Stimulated activated effector memory CD8-positive, alpha-beta T cell treated with anti-CD3 and anti-CD28 coated beads, Interleukin-12 subunit alpha, Interleukin-12 subunit beta, amount 100 ng/mL, for 72 hours (primary cell): ENCODE results near the gene SMYD3.
A peak's percentile ranks its signal among the peaks of the same experiment; 100 is the strongest.

Experiments
- ATAC-seq: fragments of 150-1000 bp; cut with Tn5 transposase; 2 replicates; pipeline ENCODE4 v1.10.0; 2021
- DNase-seq, 2 donors: peaks; one replicate each; pipeline ENCODE4 v3.0.0; 2021 to 2022; ENCODE audit warnings: low spot score in 2 of 2
- H3K27ac Mint-ChIP-seq: one replicate; pipeline ENCODE4 v1.8.0; 2022; ENCODE audit warnings: mild to moderate bottlenecking, mixed read lengths
- H3K36me3 Mint-ChIP-seq: one replicate; pipeline ENCODE4 v1.8.0; 2022; ENCODE audit warnings: mild to moderate bottlenecking, mixed read lengths
- H3K4me1 Mint-ChIP-seq: one replicate; pipeline ENCODE4 v1.8.0; 2022; ENCODE audit warnings: mixed read lengths
- H3K4me3 Mint-ChIP-seq: one replicate; pipeline ENCODE4 v1.8.0; 2022; ENCODE audit warnings: mild to moderate bottlenecking, mixed read lengths
- H3K9me3 Mint-ChIP-seq: one replicate; pipeline ENCODE4 v1.8.0; 2022; ENCODE audit warnings: mixed read lengths

SMYD3 gene

DNA sequence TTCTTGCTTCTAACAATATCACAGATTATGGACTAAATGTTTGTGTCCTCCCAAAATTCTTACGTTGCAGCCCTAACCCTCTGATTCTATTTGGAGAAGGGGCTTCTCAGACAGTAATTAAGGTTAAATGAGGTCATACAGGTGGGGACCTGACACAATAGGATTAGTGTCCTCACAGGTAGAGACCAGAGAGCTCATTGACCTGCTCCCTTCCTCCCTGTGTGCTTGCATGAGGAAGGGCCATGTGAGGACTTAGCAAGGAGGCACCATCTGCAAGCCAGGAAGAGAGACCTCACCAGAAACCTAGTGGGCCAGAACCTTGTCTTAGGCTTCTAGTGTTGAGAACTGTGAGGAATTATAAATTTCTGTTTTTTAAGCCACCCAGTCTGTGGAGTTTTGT lies 322.6 kb downstream of the SMYD3 start:
- no peak overlapping the region for H3K27ac Mint-ChIP-seq
- peaks cover 6% of the 10 kb centered on the region for H3K4me1 Mint-ChIP-seq
- ATAC-seq: no peak
- H3K36me3 Mint-ChIP-seq: no peaks in the 10 kb centered on the region
- no peak overlapping the region for H3K4me3 Mint-ChIP-seq
- DNase-seq: no peak
- no peaks in the 10 kb centered on the region for H3K9me3 Mint-ChIP-seq

DNA sequence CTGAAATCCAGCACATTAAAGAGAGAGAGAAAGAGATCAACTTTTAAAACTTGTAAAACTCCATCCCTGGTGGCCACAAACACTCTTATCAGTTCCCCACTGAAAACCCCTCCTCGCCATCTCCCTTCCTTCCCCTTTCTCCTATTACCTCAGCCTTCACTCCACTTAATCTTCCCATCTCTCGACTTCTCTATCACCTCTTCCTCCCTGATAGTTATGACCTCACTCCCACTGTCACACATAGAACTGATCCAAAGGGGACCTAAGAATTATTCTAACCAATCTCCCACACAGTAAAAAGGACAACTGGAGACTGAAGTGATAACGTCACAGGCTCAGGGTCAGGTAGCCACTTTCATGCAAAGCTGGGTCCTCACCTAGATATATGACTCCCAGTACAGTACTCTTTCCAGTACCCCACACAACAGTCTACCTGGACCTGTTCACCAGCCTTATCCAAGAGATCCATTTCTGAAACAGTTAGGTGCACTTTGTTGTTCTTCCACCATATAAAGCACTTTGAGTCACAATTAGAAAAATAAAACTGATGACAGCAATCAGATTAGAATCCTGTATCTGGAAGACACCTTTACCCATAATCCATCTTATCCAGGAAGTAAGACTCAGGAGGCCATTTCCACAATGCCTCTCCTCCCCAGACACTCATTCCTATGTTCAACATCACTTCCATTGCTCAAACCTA lies 324.8 kb downstream of the SMYD3 start:
- peaks cover 6% of the 10 kb centered on the region for H3K4me1 Mint-ChIP-seq
- H3K27ac Mint-ChIP-seq: no peak overlapping the region
- H3K4me3 Mint-ChIP-seq: no peak overlapping the region
- H3K9me3 Mint-ChIP-seq: no peaks in the 10 kb centered on the region
- no peaks in the 10 kb centered on the region for H3K36me3 Mint-ChIP-seq
- ATAC-seq: no peak
- no peak for DNase-seq

DNA sequence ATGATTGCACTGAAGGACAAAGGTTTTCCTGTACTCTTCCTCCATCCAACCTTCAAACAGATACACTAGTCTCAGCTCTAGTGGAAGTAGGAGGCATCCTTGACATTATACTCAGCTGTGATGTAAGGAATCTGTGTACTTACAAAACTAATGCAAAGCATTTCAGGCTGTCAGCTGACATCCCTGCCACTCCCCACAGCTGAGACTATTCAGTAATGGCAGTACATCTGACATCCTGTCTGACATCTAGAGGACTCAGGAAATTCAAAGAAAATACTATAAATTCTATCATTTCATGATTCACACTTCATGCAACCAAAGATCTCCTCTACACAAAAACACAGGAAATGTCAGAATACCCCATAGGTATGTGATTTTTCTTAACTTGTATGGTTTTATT lies 325.8 kb downstream of the SMYD3 start:
- no peak for DNase-seq
- H3K36me3 Mint-ChIP-seq: no peaks in the 10 kb centered on the region
- peak overlapping the region; percentile 10 for H3K27ac Mint-ChIP-seq
- H3K4me1 Mint-ChIP-seq: peaks cover 6% of the 10 kb centered on the region
- ATAC-seq: no peak
- H3K4me3 Mint-ChIP-seq: no peak overlapping the region
- H3K9me3 Mint-ChIP-seq: no peaks in the 10 kb centered on the region

DNA sequence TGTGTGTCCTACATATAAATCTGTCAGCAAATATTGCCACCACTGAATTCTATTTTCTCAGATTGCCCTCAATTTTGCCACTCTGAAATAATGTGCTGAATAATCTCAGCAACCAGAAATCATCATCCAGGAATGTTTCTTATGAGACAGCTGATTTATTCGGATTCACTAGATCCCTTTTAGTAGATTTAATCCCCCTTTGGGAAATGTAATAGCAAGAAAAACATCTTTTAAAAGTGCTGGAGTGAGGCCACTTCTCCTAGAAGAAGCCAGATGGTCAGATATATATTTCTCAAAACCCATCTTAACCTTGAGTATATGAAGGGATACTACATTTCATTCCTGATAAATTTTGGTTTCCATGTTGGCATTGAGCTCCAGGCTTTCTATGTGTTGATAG lies 327.7 kb downstream of the SMYD3 start:
- no peaks in the 10 kb centered on the region for H3K9me3 Mint-ChIP-seq
- no peak overlapping the region for H3K27ac Mint-ChIP-seq
- no peaks in the 10 kb centered on the region for H3K36me3 Mint-ChIP-seq
- DNase-seq: no peak
- ATAC-seq: no peak
- H3K4me3 Mint-ChIP-seq: no peak overlapping the region
- peaks cover 6% of the 10 kb centered on the region for H3K4me1 Mint-ChIP-seq

DNA sequence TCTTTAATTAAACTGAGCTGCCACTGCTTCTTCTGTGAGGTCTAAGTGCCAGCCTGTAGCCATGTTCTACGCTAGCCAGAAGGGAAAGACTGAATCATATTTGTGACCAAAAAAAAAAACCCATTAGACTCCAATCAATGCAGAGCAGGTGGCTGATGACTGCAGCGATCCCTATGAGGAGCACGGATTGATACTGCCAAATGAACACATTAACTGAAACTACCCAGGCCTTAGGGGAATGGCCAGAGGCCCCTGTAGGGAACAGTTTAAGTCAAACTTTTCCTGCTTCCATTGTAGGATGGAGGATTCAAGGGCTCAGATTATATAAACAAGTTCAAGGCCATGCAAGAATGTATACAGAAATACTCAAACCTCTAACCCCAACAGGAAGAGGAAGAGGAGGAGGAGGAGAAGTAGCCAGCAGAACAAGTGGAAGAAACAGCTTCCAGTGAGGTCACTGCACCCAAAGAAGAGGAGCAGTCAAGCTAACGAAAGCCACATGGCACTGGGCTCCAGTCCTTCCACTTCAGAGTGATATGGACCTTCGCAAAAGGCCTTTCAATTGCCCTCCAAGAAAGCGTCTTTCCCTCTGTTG lies 328.3 kb downstream of the SMYD3 start:
- DNase-seq (no peak), ATAC-seq (no peak)
- Mint-ChIP-seq H3K36me3 (no peaks in the 10 kb centered on the region), H3K4me3 (no peak overlapping the region), H3K27ac (no peak overlapping the region), H3K4me1 (peaks cover 6% of the 10 kb centered on the region), H3K9me3 (no peaks in the 10 kb centered on the region)

DNA sequence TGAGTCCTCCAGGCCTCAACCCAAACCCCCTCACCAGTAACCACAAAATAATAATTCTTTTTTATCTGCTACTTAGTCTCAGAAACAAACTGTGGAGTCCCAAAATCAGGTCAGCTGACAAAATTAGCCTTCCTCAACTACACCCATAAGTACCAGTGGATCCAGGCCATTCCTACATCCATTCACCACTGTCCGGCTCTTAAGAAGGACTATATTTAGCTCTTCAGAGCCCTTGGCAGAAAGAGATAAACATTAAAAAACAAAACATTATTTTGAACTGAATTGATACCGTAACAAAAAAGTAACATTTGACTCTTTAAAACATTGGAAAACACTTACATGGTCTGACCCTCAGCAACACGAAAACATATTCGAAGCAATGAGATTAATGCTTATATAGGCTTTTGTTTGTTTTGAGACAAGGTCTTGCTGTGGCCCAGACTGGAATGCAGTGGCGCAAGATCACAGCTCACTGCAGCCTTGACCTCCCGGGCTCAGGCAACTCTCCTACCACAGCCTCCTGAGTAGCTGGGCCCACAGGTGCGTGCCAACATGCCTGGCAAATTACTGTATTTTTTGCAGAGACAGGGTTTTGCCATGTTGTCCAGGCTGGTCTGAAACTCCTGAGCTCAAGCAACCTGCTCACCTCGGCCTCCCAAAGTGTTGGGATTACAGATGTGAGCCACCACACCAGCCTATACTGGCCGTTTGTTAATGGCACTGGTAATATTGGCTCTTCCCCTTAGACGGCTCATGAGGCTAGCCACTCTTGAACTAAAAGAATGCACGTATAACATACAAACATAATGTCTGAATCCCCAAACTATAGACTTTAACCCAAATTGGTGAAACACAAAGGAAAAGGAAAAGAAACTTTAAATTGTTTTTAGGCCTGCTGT lies 330.7 kb downstream of the SMYD3 start:
- Mint-ChIP-seq H3K4me1 (no peaks in the 10 kb centered on the region), H3K36me3 (no peaks in the 10 kb centered on the region), H3K9me3 (peaks cover 3% of the 10 kb centered on the region), H3K4me3 (no peak overlapping the region), H3K27ac (no peak overlapping the region)
- ATAC-seq: no peak
- DNase-seq: no peak

DNA sequence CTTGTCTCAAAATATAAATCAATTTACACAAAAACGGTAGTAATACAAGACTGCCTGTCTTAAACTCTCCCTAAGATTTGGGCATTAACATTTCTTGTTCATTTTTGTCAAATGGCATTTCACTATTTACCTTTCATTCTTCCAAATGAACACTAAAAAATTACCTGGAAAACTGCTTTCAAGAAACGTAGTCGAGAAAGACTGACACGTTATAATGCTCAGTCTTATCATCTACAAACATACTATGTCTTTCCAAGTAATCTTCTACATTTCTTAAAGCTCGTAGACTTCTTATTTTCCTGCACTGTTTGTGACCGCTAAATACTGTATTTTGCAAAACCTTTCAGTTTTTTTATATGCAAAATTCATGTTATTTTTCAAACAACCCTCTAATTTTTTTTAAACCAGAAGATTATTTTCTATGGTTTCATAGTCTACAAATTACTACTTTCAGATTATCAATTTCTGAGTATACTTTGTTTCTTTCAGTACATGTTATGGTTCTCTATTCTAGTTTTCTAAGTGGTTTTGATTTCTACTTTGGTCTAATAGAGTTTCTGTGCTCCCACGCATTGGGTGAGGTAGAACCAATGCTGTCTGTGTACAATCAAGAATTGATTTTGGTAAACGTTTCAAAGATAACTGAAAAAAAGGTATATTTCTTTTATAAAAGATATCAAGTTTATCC lies 336.4 kb downstream of the SMYD3 start:
- ATAC-seq (no peak), DNase-seq (no peak)
- peaks cover 3% of the 10 kb centered on the region for H3K9me3 Mint-ChIP-seq
- no peak overlapping the region for H3K4me3 Mint-ChIP-seq
- H3K4me1 Mint-ChIP-seq: no peaks in the 10 kb centered on the region
- no peaks in the 10 kb centered on the region for H3K36me3 Mint-ChIP-seq
- no peak overlapping the region for H3K27ac Mint-ChIP-seq

DNA sequence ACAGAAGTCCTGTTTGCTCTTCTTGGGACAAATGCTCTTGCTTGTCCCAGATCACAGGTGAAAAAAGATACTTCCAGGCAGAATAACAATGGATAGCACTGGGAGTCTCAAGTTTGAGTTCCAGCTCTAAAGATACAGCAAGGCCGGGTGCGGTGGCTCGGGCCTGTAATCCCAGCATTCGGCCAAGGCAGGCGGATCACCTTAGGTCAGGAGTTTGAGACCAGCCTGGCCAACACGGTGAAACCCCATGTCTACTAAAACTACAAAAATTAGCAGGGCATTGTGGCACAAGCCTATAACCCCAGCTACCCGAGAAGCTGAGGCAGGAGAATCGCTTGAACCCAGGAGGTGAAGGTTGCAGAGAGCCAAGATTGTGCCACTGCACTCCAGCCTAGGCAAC lies 337.6 kb downstream of the SMYD3 start:
- DNase-seq (no peak), ATAC-seq (no peak)
- Mint-ChIP-seq H3K9me3 (peaks cover 3% of the 10 kb centered on the region), H3K4me3 (no peak overlapping the region), H3K36me3 (no peaks in the 10 kb centered on the region), H3K4me1 (no peaks in the 10 kb centered on the region), H3K27ac (no peak overlapping the region)

DNA sequence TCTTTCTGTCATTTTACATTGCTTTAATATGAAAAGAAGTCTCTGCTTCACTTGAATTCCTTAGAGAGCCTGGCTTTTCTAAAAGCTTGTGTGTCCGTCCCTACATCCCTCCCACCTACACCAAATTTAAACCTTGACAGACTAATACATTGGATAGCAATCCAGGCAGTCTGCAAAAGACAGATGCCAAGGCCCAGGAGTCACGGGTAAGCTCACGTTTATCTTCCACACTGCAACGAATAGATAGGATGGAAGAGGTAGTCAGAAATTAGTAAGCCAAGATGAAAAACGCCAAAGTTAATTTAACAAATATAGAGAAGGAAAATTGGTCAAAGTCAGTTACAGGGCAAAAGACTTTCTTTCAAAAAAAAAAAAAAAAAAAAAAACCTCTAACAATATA lies 338.1 kb downstream of the SMYD3 start:
- no peak overlapping the region for H3K27ac Mint-ChIP-seq
- H3K36me3 Mint-ChIP-seq: no peaks in the 10 kb centered on the region
- ATAC-seq (no peak), DNase-seq (no peak)
- peaks cover 3% of the 10 kb centered on the region for H3K9me3 Mint-ChIP-seq
- H3K4me1 Mint-ChIP-seq: no peaks in the 10 kb centered on the region
- H3K4me3 Mint-ChIP-seq: no peak overlapping the region

DNA sequence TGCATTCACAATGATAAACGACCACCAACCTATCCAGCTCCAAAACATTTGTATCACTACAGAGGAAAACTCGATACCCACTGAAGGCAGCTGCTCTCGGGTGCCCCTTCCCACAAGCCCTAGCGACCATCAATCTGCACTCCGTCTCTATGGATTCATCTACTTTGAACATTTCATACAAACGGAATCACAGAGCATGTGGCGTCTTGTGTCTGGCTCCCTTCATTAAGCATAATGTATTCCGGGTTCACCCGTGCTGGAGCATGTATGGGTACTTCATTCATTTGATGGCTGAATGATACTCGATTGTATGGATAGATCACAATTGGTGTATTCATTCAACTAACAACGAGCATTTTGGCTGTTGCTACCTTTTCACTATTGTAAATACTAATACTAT lies 340.2 kb downstream of the SMYD3 start:
- H3K36me3 Mint-ChIP-seq: no peaks in the 10 kb centered on the region
- ATAC-seq: no peak
- H3K9me3 Mint-ChIP-seq: no peaks in the 10 kb centered on the region

DNA sequence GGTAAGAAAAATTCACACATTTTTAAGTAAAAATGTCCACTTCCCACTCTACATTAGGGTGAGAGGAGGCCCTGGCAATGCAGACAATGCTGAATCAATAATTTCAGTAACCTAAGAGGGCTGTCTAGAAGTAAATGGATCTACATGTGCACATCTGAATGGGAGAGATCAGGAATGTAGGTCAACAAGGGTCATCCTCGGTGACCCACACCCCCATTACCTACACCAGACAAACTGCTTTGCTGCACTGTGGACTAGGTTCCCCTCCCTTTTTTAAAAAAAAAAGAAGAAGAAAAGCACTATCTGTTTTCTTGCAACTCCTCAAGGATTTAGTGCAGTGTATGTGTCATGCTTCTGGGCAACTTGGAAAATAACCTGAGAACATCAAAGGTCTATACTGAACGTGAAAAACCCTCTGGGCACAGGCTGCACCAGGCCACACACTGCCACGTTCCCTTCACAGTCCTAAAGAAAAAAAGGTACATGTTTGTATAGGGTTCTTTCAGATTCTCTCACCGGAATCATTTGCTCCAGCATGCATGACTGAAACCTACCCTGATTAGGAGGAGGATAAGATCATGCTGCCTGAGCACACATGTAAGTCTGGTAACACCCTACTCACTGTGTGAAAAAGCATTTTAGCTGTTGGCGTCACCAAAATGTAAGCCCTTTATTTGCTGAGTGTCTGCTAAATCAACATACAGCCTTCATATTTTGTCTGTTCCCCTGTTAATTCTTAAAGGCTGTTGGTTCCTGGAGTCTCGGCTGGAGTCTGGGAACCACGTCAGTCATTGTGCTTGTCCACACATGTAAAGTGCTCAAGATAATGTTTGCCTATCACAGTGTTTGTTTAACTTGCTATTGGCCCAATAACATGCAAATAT lies 341.0 kb downstream of the SMYD3 start:
- Mint-ChIP-seq H3K9me3 (no peaks in the 10 kb centered on the region), H3K36me3 (no peaks in the 10 kb centered on the region), H3K27ac (no peak overlapping the region), H3K4me1 (no peaks in the 10 kb centered on the region), H3K4me3 (no peak overlapping the region)
- DNase-seq (no peak), ATAC-seq (no peak)

More for the DNA sequence above, 340.2 kb downstream of the SMYD3 start:
- Mint-ChIP-seq H3K27ac (no peak overlapping the region), H3K4me3 (no peak overlapping the region), H3K4me1 (no peaks in the 10 kb centered on the region)
- DNase-seq: no peak

DNA sequence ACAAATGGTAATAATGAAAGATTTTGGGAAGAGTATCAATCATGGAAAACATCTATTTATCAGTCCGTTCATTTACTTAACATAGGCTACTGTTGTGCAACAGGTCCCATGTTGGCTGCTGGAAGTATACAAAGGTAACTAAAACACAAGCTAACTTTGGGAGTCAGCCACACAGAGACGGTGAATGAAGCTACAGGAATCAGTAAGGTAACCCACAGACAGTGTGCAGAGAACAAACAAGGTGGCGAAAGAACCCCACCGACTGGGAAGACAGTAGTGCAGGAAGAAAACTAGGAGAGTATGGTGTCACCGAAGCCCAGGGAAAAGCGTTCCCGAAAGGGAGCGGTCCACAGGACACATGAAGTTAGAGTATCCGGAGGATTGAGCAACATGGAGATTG lies 342.3 kb downstream of the SMYD3 start:
- H3K27ac Mint-ChIP-seq: no peak overlapping the region
- H3K36me3 Mint-ChIP-seq: no peaks in the 10 kb centered on the region
- ATAC-seq (no peak), DNase-seq (no peak)
- no peaks in the 10 kb centered on the region for H3K9me3 Mint-ChIP-seq
- H3K4me3 Mint-ChIP-seq: no peak overlapping the region
- no peaks in the 10 kb centered on the region for H3K4me1 Mint-ChIP-seq

DNA sequence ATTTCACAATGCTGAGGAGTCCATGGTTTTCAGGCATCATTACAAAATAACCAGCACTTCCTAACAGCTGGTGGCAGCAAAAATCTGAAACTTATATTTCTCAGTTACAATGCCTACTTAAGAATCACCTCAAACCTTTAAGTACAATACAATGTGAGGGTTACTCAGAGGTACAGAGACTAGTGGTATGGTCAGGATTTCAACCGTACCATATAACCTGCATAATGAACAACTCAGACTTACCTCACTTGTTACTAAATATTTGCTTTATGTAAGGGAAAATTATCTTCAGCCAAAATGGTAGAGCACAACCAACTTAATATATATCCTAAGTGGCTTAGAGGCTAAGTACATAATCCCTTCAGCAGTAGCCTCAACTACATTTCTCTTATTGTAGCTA lies 344.5 kb downstream of the SMYD3 start:
- H3K4me1 Mint-ChIP-seq: no peaks in the 10 kb centered on the region
- H3K36me3 Mint-ChIP-seq: no peaks in the 10 kb centered on the region
- no peak overlapping the region for H3K27ac Mint-ChIP-seq
- no peaks in the 10 kb centered on the region for H3K9me3 Mint-ChIP-seq
- no peak overlapping the region for H3K4me3 Mint-ChIP-seq
- ATAC-seq (no peak), DNase-seq (no peak)

DNA sequence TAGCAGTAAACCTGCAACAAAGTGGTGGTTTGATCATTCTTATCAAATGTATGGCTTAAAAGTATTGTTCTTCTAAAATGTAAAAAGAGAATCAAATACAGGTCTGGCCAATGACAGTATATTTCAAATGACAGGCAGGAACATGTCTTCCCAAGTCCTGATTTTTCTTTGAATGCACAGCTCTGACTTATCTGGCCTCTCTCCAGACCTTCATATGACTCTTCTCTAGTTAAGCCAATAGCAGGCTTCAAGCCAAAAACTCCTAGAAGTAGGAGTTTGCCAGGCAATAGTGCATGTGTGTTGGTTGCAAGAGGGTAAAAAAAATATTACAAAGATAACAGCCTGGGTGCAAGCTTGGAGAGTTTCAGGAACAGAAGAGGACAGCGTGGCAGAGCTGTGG lies 345.5 kb downstream of the SMYD3 start:
- H3K27ac Mint-ChIP-seq: no peak overlapping the region
- H3K36me3 Mint-ChIP-seq: no peaks in the 10 kb centered on the region
- DNase-seq: no peak
- ATAC-seq: no peak
- no peak overlapping the region for H3K4me3 Mint-ChIP-seq
- H3K9me3 Mint-ChIP-seq: no peaks in the 10 kb centered on the region
- H3K4me1 Mint-ChIP-seq: no peaks in the 10 kb centered on the region

DNA sequence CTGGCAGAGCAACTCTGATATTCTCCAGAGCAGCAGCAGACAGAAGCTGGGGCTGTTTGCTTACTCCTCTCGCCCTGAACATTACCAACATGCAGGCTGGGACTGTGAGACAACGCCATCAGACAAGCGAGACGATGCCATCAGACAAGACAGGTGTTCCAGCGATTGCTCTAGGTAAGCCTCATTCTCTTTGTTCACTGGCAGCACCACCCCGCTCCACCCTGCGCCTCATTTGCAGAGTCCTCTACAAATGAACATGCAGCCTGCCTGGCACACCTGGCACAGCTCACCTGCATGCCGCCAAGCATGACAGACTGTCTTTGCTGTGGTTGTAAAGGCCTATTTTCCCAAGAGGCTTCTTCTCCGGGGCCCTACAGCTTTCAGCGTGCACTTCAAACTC lies 346.2 kb downstream of the SMYD3 start:
- Mint-ChIP-seq H3K9me3 (no peaks in the 10 kb centered on the region), H3K36me3 (no peaks in the 10 kb centered on the region), H3K4me3 (no peak overlapping the region), H3K4me1 (no peaks in the 10 kb centered on the region), H3K27ac (no peak overlapping the region)
- ATAC-seq (no peak), DNase-seq (no peak)
